OCI-LY7 (cell line): ENCODE data around the gene SPPL3.

Source experiments
- CTCF ChIP-seq: fragments of 200-600 bp; sonication (generic); conservative IDR thresholded peaks from 2 replicates; pipeline ENCODE4 v1.5.1; 2014; ENCODE audit warnings: mild to moderate bottlenecking, antibody characterized with exemption, low read length, moderate library complexity, mixed read lengths
- EZH2phosphoT487 ChIP-seq: fragments of 200-600 bp; sonication (generic); IDR thresholded peaks from 2 replicates; pipeline ENCODE4 v1.6.1; 2018; ENCODE audit warnings: low read depth, borderline replicate concordance, mild to moderate bottlenecking, mixed run types, antibody characterized with exemption, low read length, moderate library complexity, mixed read lengths

- TF ChIP-seq CTCF, result no peak
- no peak for TF ChIP-seq EZH2phosphoT487
These were observed 31.7 kb downstream of the SPPL3 start for GRCh38 chr12:120872487-120872886.
